ENCODE data around the gene TPBGL.

Gene TPBGL

GRCh38 chr11:75208446-75208845, 32.1 kb upstream of the TPBGL start:
- no peak for DNase-seq (ENCODE audit: low read depth, low spot score)

- no peak for DNase-seq (ENCODE audit: low read depth, low spot score)
Measured at GRCh38 chr11:75212411-75212810, 28.2 kb upstream of the TPBGL start.

GRCh38 chr11:75214411-75214821, 26.2 kb upstream of the TPBGL start:
- DNase-seq (ENCODE audit: low read depth, low spot score) = peak; percentile 46

- DNase-seq (ENCODE audit: low read depth, low spot score) = no peak
Measured at GRCh38 chr11:75214843-75215242, 25.7 kb upstream of the TPBGL start.

- DNase-seq (ENCODE audit: low read depth, low spot score) = no peak
Measured at GRCh38 chr11:75219869-75220268, 20.7 kb upstream of the TPBGL start.

- no peak for DNase-seq (ENCODE audit: low read depth, low spot score)
Measured at GRCh38 chr11:75223954-75224643, 16.5 kb upstream of the TPBGL start.

- no peak for DNase-seq (ENCODE audit: low read depth, low spot score)
Measured at GRCh38 chr11:75225794-75226193, 14.8 kb upstream of the TPBGL start.

GRCh38 chr11:75229466-75229865, 11.1 kb upstream of the TPBGL start:
- DNase-seq (ENCODE audit: low read depth, low spot score) = no peak

GRCh38 chr11:75230621-75231020, 10.0 kb upstream of the TPBGL start:
- DNase-seq (ENCODE audit: low read depth, low spot score) = no peak

GRCh38 chr11:75233754-75234172, 6.8 kb upstream of the TPBGL start:
- no peak for DNase-seq (ENCODE audit: low read depth, low spot score)

- DNase-seq (ENCODE audit: low read depth, low spot score) = no peak
Measured at GRCh38 chr11:75236062-75236461, 4.5 kb upstream of the TPBGL start.

- DNase-seq (ENCODE audit: low read depth, low spot score) = no peak
Measured at GRCh38 chr11:75237050-75237449, 3.5 kb upstream of the TPBGL start.

GRCh38 chr11:75238595-75239440, 1.8 kb upstream of the TPBGL start:
- no peak for DNase-seq (ENCODE audit: low read depth, low spot score)

GRCh38 chr11:75239531-75240290, 863 bp upstream of the TPBGL start:
- DNase-seq (ENCODE audit: low read depth, low spot score) = no peak

GRCh38 chr11:75241036-75241905, 697 bp downstream of the TPBGL start:
- peak; percentile 68 for DNase-seq (ENCODE audit: low read depth, low spot score)

GRCh38 chr11:75241906-75242644, 1.5 kb downstream of the TPBGL start:
- no peak for DNase-seq (ENCODE audit: low read depth, low spot score)

GRCh38 chr11:75242722-75243600, 2.4 kb downstream of the TPBGL start:
- no peak for DNase-seq (ENCODE audit: low read depth, low spot score)

- DNase-seq (ENCODE audit: low read depth, low spot score) = no peak
Measured at GRCh38 chr11:75244052-75244814, 3.7 kb downstream of the TPBGL start.

Measured in activated CD4-positive, CD25-positive, alpha-beta regulatory T cell treated with anti-CD3 and anti-CD28 coated beads, Interleukin-2, amount 50 U/mL, for 16 hours (primary cell).